GM19397 (cell line): ENCODE results near the gene DLGAP1.
A peak's percentile ranks its signal among the peaks of the same experiment; 100 is the strongest.
"Not testable (repeated sequence)": the region's sequence is repeated elsewhere in the genome, so short reads cannot be mapped to it uniquely, and the experiment has no call there.

ENCODE experiments used
- ATAC-seq: cut with Tn5 transposase; IDR thresholded peaks from one replicate; pipeline ENCODE4 v1.9.1; 2021; ENCODE audit warnings: mild to moderate bottlenecking, moderate library complexity; ENCODE audit not compliant: unreplicated experiment

DLGAP1 gene

GRCh38 chr18:4101009-4101408 lies 354.1 kb downstream of the DLGAP1 start:
- ATAC-seq = no peak

DNA sequence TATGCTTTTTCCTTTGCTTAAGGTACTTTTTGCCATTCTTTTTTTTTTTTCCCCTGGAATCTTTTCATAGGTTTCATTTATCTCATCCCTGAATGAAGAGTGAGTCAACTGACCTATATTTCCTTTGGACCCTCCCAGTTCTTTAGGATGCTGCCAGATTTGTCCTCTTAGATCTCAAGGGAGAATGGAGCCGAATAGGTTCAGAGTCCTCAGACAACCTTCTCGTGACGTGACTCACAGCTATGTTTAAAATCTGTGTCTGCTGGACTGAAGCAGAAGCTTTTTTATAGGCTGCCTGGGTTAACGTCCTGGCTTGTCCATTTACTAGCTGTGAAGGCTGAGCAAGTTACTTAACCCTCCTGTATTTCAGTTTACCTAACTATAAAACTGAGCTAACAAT lies 358.6 kb downstream of the DLGAP1 start:
- no peak for ATAC-seq

DNA sequence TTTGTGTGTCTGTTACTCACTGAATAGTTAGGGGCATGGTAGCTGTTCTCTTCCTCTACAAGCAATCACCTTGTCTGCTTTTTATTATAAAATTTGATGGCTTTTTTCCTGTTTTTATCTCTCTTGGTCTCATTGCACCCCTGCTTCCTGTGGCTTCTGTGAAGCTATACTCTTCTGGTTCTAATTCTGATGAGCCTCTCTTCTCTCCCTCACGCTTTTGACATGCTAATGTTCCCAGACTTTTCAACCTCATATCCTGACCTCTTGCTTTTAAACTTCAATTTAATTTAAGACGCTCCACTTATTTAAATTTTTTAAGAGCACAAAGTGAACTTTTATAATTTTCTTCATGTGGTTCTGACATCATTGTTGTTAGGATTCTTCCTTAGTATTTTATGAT lies 361.4 kb downstream of the DLGAP1 start:
- no peak for ATAC-seq

- ATAC-seq = no peak
These were observed 370.7 kb downstream of the DLGAP1 start for GRCh38 chr18:4084382-4084900.

GRCh38 chr18:4078246-4078645 lies 376.9 kb downstream of the DLGAP1 start:
- no peak for ATAC-seq

DNA sequence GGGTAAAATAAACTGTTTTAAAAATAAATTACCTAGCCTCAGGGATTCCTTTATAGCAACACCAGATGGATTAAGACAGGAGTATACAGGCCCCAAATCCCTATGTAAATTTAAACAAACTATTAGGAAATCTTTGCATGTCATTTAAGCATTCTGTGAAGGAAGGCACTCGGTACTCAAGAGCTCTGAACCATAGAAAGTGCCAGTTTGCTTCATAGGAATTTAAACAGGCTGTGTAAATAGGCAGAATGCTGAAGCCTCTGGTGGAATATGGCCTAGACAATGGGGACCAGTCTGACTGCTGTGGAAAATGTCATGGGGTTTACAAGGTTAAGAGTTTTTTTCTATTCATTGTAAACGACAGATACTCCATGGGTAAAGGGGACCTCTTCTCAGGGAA lies 377.4 kb downstream of the DLGAP1 start:
- no peak for ATAC-seq

- no peak for ATAC-seq
These were observed 377.9 kb downstream of the DLGAP1 start for GRCh38 chr18:4077204-4077603.

DNA sequence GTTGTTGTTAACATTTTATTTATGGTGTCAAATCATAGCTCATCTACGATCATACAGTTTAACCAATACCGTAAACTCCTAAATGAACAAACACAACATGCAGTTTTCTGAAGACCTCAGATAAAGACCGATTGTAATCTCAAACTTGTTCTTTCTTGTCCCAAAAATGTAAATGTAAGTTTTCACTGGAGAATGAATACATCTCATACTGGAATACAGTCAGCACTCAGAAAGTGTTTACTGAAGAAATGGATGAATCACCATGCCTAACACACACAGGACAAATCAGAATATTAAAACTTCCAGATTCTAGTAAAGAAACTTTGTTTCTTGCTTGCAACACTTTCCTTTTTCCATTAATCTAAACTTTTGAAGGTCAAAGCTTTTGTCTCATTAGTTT lies 380.5 kb downstream of the DLGAP1 start:
- no peak for ATAC-seq

DNA sequence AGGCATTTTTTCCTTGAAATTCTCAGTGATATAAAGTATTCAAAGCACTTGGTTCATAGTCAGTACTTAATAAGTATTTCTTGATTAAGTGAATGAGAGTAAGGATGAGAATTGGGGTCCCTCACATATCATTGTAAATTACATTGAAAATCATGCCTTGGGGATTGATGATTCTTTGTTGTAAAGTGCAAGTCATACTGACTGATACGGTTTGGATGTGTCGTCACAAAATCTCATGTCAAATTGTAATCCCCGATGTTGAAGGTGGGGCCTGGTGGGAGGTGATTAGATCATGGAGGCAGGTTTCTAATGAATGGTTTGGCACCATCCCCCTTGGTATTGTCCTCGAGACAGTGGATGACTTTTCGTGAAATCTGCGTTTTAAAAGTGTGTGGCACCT lies 385.9 kb downstream of the DLGAP1 start:
- ATAC-seq = no peak

DNA sequence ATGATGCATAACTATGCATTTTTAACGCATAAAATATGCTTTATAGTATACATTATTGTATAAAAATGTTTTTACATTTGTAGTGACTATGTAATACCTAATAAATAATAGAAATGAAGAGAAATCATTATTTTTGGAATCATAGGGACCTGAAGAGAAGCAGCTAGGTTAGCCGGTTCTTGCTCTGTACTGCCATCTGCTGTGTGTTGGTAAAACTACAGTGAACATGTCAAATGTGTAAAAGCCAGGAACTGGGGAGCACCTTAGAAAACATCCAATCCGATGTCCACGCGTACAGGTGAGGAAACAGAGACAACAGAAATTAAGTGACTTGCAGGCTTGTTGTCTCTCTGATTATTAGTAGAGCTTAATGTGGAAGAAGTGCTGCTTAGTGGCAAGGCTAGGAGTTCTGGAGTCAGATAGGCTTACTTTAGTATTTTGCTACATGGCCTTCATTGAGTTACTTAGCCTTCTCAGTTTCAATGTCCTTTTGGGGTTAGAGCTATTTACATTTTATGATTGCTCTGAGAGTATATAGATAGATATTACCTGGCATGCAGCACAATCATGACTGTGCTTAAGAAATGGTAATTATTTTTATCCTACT lies 386.5 kb downstream of the DLGAP1 start:
- peak; percentile 71 for ATAC-seq

GRCh38 chr18:4063545-4063944 lies 391.6 kb downstream of the DLGAP1 start:
- no peak for ATAC-seq

- ATAC-seq = no peak
These were observed 394.5 kb downstream of the DLGAP1 start for GRCh38 chr18:4060427-4061281.

- no peak for ATAC-seq
These were observed 396.9 kb downstream of the DLGAP1 start for GRCh38 chr18:4058179-4058578.

DNA sequence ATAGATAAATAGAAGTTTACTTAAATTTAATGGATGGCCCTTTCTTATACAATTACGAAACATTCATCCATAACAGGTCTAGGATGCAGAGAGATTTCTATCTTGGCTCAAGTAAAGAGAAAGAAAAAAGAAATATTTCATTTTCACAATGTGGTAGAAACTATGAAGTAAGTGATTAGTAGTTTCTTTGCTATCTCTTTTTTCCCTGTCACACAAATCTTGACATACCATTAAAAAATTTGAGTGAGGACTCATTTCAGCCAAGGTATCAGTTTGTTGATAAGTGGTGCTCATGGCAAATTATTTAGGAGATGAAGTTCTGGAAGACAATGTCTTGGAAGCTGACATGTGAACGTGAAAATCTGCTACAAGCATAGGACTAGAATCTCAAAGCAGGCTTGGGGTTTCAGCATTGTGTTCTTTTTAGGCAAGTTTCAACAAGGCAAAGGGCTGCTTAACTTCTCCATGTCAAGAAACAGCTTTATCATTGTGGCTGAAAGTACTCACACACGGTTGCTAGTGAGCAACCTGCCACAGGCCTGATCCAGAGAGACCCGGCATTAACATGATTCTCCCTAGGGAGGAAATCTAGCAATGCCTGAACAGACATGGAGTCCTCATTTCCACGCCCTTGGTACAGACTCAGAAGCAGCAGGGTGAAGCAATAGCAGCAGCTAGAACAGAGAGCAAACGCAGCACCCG lies 414.6 kb downstream of the DLGAP1 start:
- no peak for ATAC-seq

DNA sequence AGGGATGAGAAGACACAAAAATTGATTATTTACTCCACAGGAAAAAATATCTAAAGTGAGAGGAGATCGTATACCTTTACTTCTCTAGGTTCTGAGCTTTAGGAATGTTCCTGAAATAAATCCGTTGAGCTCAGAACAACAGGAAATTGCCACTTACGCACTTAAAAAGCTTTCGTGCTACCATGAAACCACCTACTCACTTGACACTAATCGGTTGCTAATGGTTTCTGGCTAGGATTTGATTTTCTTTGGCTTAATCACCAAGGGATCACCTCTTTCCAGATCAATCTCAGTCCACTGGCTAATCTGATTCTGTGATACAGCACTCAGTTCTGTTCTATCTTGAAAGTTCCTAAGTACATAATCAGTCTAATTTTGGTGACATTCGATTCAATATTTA lies 419.6 kb downstream of the DLGAP1 start:
- no peak for ATAC-seq

GRCh38 chr18:4034815-4035214 lies 420.3 kb downstream of the DLGAP1 start:
- ATAC-seq = not testable (repeated sequence)

DNA sequence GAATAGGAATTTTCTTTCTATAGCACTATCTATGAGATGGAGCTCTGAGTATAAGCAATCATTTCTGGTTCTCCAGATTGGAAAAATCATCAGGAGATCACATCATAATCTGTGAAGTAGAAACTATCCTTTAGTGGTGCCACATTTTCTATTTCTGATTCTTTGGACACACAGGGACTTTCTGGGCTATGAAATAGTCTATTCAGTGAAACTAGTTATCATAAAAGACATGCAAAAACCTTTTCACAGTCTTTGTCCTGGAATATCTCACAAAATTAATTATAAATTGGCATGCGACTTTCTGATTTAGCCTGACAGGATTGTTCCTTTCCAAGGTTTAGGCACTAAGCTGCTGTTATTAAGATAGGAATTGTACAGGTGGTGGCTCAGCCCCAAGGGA lies 428.6 kb downstream of the DLGAP1 start:
- no peak for ATAC-seq

GRCh38 chr18:4024702-4025101 lies 430.4 kb downstream of the DLGAP1 start:
- ATAC-seq = no peak

GRCh38 chr18:4022749-4023148 lies 432.4 kb downstream of the DLGAP1 start:
- not testable (repeated sequence) for ATAC-seq

DNA sequence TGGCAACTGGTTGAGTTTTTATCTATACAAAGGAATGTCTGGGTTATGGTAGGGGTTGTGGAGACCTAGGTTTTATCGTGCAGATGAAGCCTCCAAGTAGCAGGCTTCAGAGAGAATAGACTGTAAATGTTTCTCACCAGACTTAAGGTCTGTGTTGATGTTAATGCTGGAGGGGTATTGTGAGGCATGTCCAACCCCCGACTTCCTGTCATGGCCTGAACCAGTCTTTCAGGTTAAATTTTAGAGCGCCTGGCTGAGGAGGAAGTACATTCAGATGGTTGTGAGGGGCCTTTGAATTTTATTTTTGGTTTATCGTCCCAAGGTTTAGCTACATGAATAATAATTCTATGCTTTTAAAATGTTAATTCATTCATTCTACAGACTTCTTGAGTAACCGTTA lies 435.1 kb downstream of the DLGAP1 start:
- no peak for ATAC-seq

GRCh38 chr18:4017480-4017879 lies 437.6 kb downstream of the DLGAP1 start:
- peak; percentile 89 for ATAC-seq
